BLaER1 treated with 17β-estradiol and CSF1 and Interleukin-3, amounts not matched to agents 10 nM and 100 nM (cell line): Measurements from ENCODE around the gene DPY30.
"Not testable (repeated sequence)": the region's sequence is repeated elsewhere in the genome, so short reads cannot be mapped to it uniquely, and the experiment has no call there.

Experiments used
- H3K27ac ChIP-seq, 11 experiments: shearing (Covaris generic); formaldehyde crosslinking; 2 replicates each; pipeline ENCODE4 v1.8.1; 2022
- H3K27me3 ChIP-seq, 11 experiments: shearing (Covaris generic); formaldehyde crosslinking; 2 replicates each; pipeline ENCODE4 v1.8.1; 2022
- H3K36me3 ChIP-seq, 11 experiments: shearing (Covaris generic); formaldehyde crosslinking; 2 replicates each; pipeline ENCODE4 v1.8.1; 2022
- H3K4me1 ChIP-seq, 10 experiments: shearing (Covaris generic); formaldehyde crosslinking; 2 replicates each; pipeline ENCODE4 v1.8.1; 2022
- H3K4me2 ChIP-seq, 11 experiments: shearing (Covaris generic); formaldehyde crosslinking; 2 replicates each; pipeline ENCODE4 v1.8.1; 2022
- H3K4me3 ChIP-seq, 10 experiments: shearing (Covaris generic); formaldehyde crosslinking; 2 replicates each; pipeline ENCODE4 v1.8.1; 2022
- H3K9ac ChIP-seq, 11 experiments: shearing (Covaris generic); formaldehyde crosslinking; 2 replicates each; pipeline ENCODE4 v1.8.1; 2022
- H3K9me3 ChIP-seq, 11 experiments: shearing (Covaris generic); formaldehyde crosslinking; replicated peaks in 1 of 11; 2 replicates each; pipeline ENCODE4 v1.8.1; 2022
- H4K20me1 ChIP-seq, 11 experiments: shearing (Covaris generic); formaldehyde crosslinking; 2 replicates each; pipeline ENCODE4 v1.8.1; 2022
- Cebpa-rat ChIP-seq, 11 experiments: shearing (Covaris generic); IDR thresholded peaks; 2 replicates each; pipeline ENCODE4 v1.8.1; 2022

Gene DPY30

GRCh38 chr2:32061430-32061829 lies 21.8 kb upstream of the DPY30 start:
- Histone ChIP-seq H3K4me2 (peak overlapping the region in 2 of 11 experiments; percentile 88 to 92; a peak in 1 of 22 replicates), H4K20me1 (peaks cover 0 to 21% (median 5%) of the 10 kb centered on the region in 11 experiments; a peak in 8 of 22 replicates), H3K36me3 (peaks cover 0 to 8% (median 6%) of the 10 kb centered on the region in 11 experiments; a peak in 9 of 22 replicates), H3K4me3 (no peak overlapping the region), H3K9ac (no peak overlapping the region), H3K9me3 (no peaks in the 10 kb centered on the region), H3K27ac (no peak overlapping the region), H3K27me3 (no peaks in the 10 kb centered on the region), H3K4me1 (peaks cover 27 to 34% (median 30%) of the 10 kb centered on the region in 10 experiments)
- TF ChIP-seq Cebpa-rat (IDR thresholded peaks at IDR 0.05) = no peak

DNA sequence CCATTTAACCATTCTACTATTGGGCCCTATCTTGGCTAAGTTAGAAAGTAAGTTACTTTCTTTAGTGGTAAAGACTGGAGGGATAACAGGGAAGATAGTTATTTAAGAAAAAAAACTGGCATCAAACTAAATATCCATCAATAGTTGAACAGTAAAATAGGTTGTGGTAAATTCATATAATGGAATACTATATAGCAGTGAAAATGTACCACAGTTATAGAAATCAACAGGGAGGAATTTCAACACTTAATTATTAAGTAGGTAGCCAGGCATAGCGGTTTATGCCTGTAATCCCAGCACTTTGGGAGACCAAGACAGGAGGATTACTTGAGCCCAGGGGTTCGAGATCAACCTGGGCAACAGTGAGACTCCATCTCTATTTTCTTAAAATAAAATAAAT lies 20.7 kb upstream of the DPY30 start:
- peaks cover 0 to 11% (median 5%) of the 10 kb centered on the region in 11 experiments; a peak in 8 of 22 replicates for H4K20me1 ChIP-seq
- H3K4me3 ChIP-seq = no peak overlapping the region
- H3K9me3 ChIP-seq = no peaks in the 10 kb centered on the region
- H3K4me2 ChIP-seq = no peak overlapping the region
- no peak overlapping the region for H3K9ac ChIP-seq
- H3K4me1 ChIP-seq = peaks cover 15 to 23% (median 18%) of the 10 kb centered on the region in 10 experiments
- no peak overlapping the region for H3K27ac ChIP-seq
- H3K36me3 ChIP-seq = no peaks in the 10 kb centered on the region
- H3K27me3 ChIP-seq = no peaks in the 10 kb centered on the region
- TF ChIP-seq Cebpa-rat (IDR thresholded peaks at IDR 0.05) = no peak

DNA sequence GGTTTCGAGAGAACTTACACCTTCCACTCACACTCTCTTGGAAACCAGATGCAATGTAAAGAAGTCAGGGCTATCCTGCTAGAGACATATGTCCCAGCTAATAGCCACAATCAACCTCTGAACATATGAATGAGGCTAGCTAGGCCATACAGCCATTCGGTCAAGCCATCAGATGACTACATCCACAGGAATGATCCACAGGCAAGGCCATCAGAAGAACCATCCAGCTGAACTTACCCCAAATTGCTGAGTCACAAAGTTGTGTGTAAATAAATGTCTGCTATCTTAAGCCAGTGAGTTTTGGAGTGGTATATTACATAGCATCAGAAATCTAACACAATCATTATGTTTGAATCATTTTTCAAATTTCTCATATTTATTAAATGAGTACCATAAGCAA lies 18.5 kb upstream of the DPY30 start:
- Histone ChIP-seq H3K36me3 (no peaks in the 10 kb centered on the region), H3K27me3 (no peaks in the 10 kb centered on the region), H3K4me1 (peaks cover 8 to 14% (median 11%) of the 10 kb centered on the region in 10 experiments), H3K9me3 (no peaks in the 10 kb centered on the region), H3K4me3 (no peak overlapping the region), H3K9ac (no peak overlapping the region), H3K4me2 (no peak overlapping the region), H4K20me1 (no peaks in the 10 kb centered on the region), H3K27ac (no peak overlapping the region)
- no peak for TF ChIP-seq Cebpa-rat (IDR thresholded peaks at IDR 0.05)

GRCh38 chr2:32054583-32054982 lies 15.0 kb upstream of the DPY30 start:
- not testable (repeated sequence) for H3K27me3 ChIP-seq, H3K4me3 ChIP-seq, H4K20me1 ChIP-seq, H3K4me1 ChIP-seq, H3K36me3 ChIP-seq, H3K9ac ChIP-seq, H3K27ac ChIP-seq, H3K9me3 ChIP-seq, H3K4me2 ChIP-seq

- no peak overlapping the region for H3K4me2 ChIP-seq
- no peaks in the 10 kb centered on the region for H3K36me3 ChIP-seq
- no peaks in the 10 kb centered on the region for H3K9me3 ChIP-seq
- no peak for TF ChIP-seq Cebpa-rat (IDR thresholded peaks at IDR 0.05)
- H3K4me3 ChIP-seq = no peak overlapping the region
- no peaks in the 10 kb centered on the region for H4K20me1 ChIP-seq
- no peaks in the 10 kb centered on the region for H3K27me3 ChIP-seq
- H3K4me1 ChIP-seq = no peaks in the 10 kb centered on the region
- H3K9ac ChIP-seq = no peak overlapping the region
- H3K27ac ChIP-seq = no peak overlapping the region
Measured at GRCh38 chr2:32051836-32052439, 12.3 kb upstream of the DPY30 start.

GRCh38 chr2:32043561-32043960 lies 4.0 kb upstream of the DPY30 start:
- no peak overlapping the region for H3K4me3 ChIP-seq
- no peak overlapping the region for H3K9ac ChIP-seq
- no peak for TF ChIP-seq Cebpa-rat (IDR thresholded peaks at IDR 0.05)
- H4K20me1 ChIP-seq = no peaks in the 10 kb centered on the region
- no peaks in the 10 kb centered on the region for H3K27me3 ChIP-seq
- H3K4me1 ChIP-seq = peaks cover 6 to 14% (median 9%) of the 10 kb centered on the region in 10 experiments
- no peaks in the 10 kb centered on the region for H3K9me3 ChIP-seq
- H3K4me2 ChIP-seq = no peak overlapping the region
- no peaks in the 10 kb centered on the region for H3K36me3 ChIP-seq
- H3K27ac ChIP-seq = no peak overlapping the region

GRCh38 chr2:32034198-32034887 lies 5.3 kb downstream of the DPY30 start:
- H3K27ac ChIP-seq = peak overlapping the region in 3 of 11 experiments; percentile 9 to 25 (median 23); a peak in 1 of 22 replicates

DNA sequence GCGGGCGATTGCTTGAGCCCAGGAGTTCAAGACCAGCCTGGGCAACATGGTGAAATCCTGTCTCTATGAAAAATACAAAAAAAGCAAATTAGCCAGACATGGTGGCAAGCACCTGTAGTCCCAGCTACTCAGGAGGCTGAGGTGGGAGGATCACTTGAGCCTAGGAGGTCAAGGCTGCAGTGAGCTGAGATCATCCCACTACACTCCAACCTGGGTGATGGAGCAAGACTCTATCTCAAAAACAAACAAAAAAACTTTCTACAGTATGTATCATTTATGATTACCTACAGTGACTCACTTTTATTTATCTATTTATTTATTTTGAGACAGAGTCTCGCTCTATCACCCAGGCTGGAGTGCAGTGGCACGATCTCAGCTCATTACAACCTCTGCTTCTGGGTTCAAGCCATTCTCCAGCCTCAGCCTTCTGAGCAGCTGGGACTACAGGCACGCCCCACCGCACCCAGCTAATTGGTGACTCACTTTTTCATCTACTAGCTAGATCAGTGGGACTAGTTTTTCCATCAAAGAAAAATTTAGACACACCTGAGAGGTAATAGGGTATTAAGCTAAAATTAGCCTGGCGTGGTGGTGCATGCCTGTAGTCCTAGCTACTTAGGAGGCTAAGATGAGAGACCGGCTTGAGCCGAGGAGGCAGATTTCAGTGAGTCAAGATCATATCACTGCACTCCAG lies 20.7 kb downstream of the DPY30 start:
- H3K36me3 ChIP-seq = peaks cover 53 to 84% (median 67%) of the 10 kb centered on the region in 11 experiments
- H3K4me1 ChIP-seq, H3K9ac ChIP-seq: not testable (repeated sequence)

More at GRCh38 chr2:32034198-32034887, 5.3 kb downstream of the DPY30 start:
- not testable (repeated sequence) for H3K9me3 ChIP-seq, H3K9ac ChIP-seq, H3K4me3 ChIP-seq, H3K27me3 ChIP-seq
- Histone ChIP-seq H4K20me1 (peaks cover 0 to 17% (median 0%) of the 10 kb centered on the region in 11 experiments; a peak in 3 of 22 replicates), H3K4me1 (peaks cover 15 to 23% (median 20%) of the 10 kb centered on the region in 10 experiments), H3K36me3 (peaks cover 32 to 57% (median 49%) of the 10 kb centered on the region in 11 experiments), H3K4me2 (peak overlapping the region in 10 of 11 experiments; percentile 2 to 40 (median 20); a peak in 12 of 22 replicates)

GRCh38 chr2:32012872-32013271 lies 26.7 kb downstream of the DPY30 start:
- no peak for TF ChIP-seq Cebpa-rat (IDR thresholded peaks at IDR 0.05)
- Histone ChIP-seq H3K9me3 (no peaks in the 10 kb centered on the region), H3K4me3 (no peak overlapping the region), H4K20me1 (peaks cover 13 to 21% (median 20%) of the 10 kb centered on the region in 11 experiments; a peak in 21 of 22 replicates), H3K36me3 (peaks cover 12 to 29% (median 22%) of the 10 kb centered on the region in 11 experiments; a peak in 20 of 22 replicates), H3K4me2 (peak overlapping the region in 4 of 11 experiments; percentile 80 to 94 (median 82); a peak in 6 of 22 replicates), H3K27ac (peak overlapping the region in 6 of 11 experiments; percentile 23 to 99 (median 96); a peak in 8 of 22 replicates), H3K27me3 (no peaks in the 10 kb centered on the region), H3K4me1 (peaks cover 15 to 27% (median 18%) of the 10 kb centered on the region in 10 experiments), H3K9ac (0 out of 22 replicates have a peak overlapping the region, but pooled peaks of 1 of the 11 experiments have one; percentile 38)

More for the DNA sequence above, 20.7 kb downstream of the DPY30 start:
- not testable (repeated sequence) for H3K4me2 ChIP-seq, H3K27ac ChIP-seq, H3K9me3 ChIP-seq, H4K20me1 ChIP-seq, H3K4me3 ChIP-seq, H3K27me3 ChIP-seq
